ENCODE results near the gene HECTD2. TPM values are rescaled to one million over a fixed set of nuclear protein-coding genes. Genes with fewer than 3 reads are reported as not detected.

The HECTD2 gene
- total RNA-seq, 1 donor from 2014 or later: 12.0 TPM

Other genes starting within 250 kb of the HECTD2 start
- 45.0 TPM for gene PCGF5, start 189.7 kb upstream of the HECTD2 start, total RNA-seq
- 47.6 TPM for gene PPP1R3C, start 222.7 kb downstream of the HECTD2 start, total RNA-seq

All from mucosa of gallbladder (tissue), 1 donor.